Natural killer cell (primary cell): ENCODE data around the gene TRAF2. TPM values are rescaled to one million over a fixed set of nuclear protein-coding genes. Genes with fewer than 3 reads are reported as not detected.

Experiments
- ATAC-seq, 3 donors: fragments of 150-1000 bp in 2 of 3; fragments of 200-7000 bp in 1 of 3; cut with Tn5 transposase; 1 replicate in 1 of 3; 2 replicates in 2 of 3; pipeline ENCODE4 v1.10.0; 2021; ENCODE audit warnings: mild to moderate bottlenecking in 2 of 3, moderate library complexity in 2 of 3
- DNase-seq, 2 donors: peaks; one replicate each; pipeline versions ENCODE4 v3.0.0 to v3.0.0-alpha.2; 2013 to 2021; ENCODE audit warnings: mixed read lengths in 1 of 2
- H3K27ac ChIP-seq: one replicate; pipeline ENCODE4 v1.5.1; 2013; ENCODE audit warnings: mild to moderate bottlenecking, low read length
- H3K27me3 ChIP-seq: one replicate; pipeline ENCODE4 v1.6.1; 2013; ENCODE audit warnings: low read length; ENCODE audit not compliant: control insufficient read depth, insufficient read depth
- H3K36me3 ChIP-seq: one replicate; pipeline ENCODE4 v1.6.1; 2013; ENCODE audit warnings: low read length; ENCODE audit not compliant: control insufficient read depth, insufficient read depth
- H3K4me1 ChIP-seq: one replicate; pipeline ENCODE4 v1.6.1; 2013; ENCODE audit warnings: low read length; ENCODE audit not compliant: control insufficient read depth, insufficient read depth
- H3K4me3 ChIP-seq: one replicate; pipeline ENCODE4 v1.5.1; 2013; ENCODE audit warnings: low read length
- H3K9me3 ChIP-seq: one replicate; pipeline ENCODE4 v1.6.1; 2013; ENCODE audit warnings: low read length; ENCODE audit not compliant: control insufficient read depth, insufficient read depth
- H3K27ac Mint-ChIP-seq, 2 donors: one replicate each; pipeline ENCODE4 v1.8.0; 2022; ENCODE audit warnings: mild to moderate bottlenecking in 2 of 2, mixed read lengths in 2 of 2, moderate library complexity in 1 of 2
- H3K27me3 Mint-ChIP-seq, 2 donors: one replicate each; pipeline ENCODE4 v1.8.0; 2022; ENCODE audit warnings: low read depth in 2 of 2, mixed read lengths in 2 of 2
- H3K36me3 Mint-ChIP-seq: one replicate; pipeline ENCODE4 v1.8.0; 2022; ENCODE audit warnings: mixed read lengths
- H3K4me1 Mint-ChIP-seq, 2 donors: one replicate each; pipeline ENCODE4 v1.8.0; 2022; ENCODE audit warnings: mixed read lengths in 2 of 2
- H3K4me3 Mint-ChIP-seq: one replicate; pipeline ENCODE4 v1.8.0; 2022; ENCODE audit warnings: mild to moderate bottlenecking, moderate library complexity, mixed read lengths
- H3K9me3 Mint-ChIP-seq, 2 donors: one replicate each; pipeline ENCODE4 v1.8.0; 2022; ENCODE audit warnings: mixed read lengths in 2 of 2
- WGBS: methylation state at CpG from one replicate; pipeline ENCODE4 v1.1.7; 2013; ENCODE audit warnings: missing lambda C conversion rate; ENCODE audit not compliant: insufficient coverage; 5-methylcytosine and 5-hydroxymethylcytosine counted together
- intact Hi-C: fragments of 100-400 bp; cut with micrococcal nuclease; formaldehyde crosslinking; loops from one replicate; pipeline ENCODE4 v1.14.2; 2022
- total RNA-seq, 4 donors: library from RNA; stranded (reverse); fragments of 120-200 nt in 1 of 4; gene quantifications; one replicate each; pipeline versions ENCODE4 v1.2.3 to v1.2.4, GENCODE V29; 2013 to 2022
- TF ChIP-seq, protein P1 (sequence below): fragments of 200-600 bp; IDR thresholded peaks from one replicate; pipeline ENCODE4 v1.8.0; 2022; ENCODE audit warnings: antibody characterized with exemption

Gene TRAF2
- total RNA-seq, 3 donors from 2014 or later (not counting 1 experiment from before 2014, with no cell fraction given), result 17.4 to 35.5 (median 25.0) TPM

DNA sequence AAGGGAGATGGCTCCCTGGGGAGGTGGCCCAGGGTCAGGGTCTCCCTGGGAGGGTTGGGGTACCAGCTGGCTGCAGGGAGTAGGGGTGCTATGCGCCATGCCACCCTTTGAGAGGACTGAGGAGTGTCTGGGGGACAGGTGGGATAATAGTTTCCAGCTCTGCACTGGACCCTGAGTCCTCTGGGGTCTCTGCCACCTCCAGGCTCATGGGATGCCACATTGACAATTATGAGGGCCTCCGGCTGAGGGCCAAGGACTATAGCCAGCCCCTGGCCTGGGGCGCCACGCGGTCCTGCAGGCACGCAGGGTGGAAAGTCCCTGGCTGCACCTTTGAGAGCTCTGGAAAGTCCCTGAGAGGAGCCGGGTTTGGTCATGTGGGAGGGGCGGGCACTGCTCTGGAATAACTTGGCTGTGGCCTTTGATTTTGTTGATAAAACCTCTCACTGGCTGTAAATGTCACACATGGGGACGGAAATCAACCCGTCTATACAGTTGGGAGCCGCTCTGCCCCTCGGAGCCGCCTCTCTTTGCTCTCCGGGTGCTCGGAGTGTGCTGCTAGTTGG lies 16.0 kb downstream of the TRAF2 start:
- Histone ChIP-seq H3K27me3 (no peaks in the 10 kb centered on the region), H3K36me3 (peaks cover 35% of the 10 kb centered on the region), H3K27ac (peak overlapping the region; percentile 90), H3K4me1 (peaks cover 30% of the 10 kb centered on the region), H3K4me3 (no peak overlapping the region), H3K9me3 (no peaks in the 10 kb centered on the region)
- peaks cover 0 to 19% of the 10 kb centered on the region in 2 donors for H3K4me1 Mint-ChIP-seq
- TF ChIP-seq, protein P1, sequence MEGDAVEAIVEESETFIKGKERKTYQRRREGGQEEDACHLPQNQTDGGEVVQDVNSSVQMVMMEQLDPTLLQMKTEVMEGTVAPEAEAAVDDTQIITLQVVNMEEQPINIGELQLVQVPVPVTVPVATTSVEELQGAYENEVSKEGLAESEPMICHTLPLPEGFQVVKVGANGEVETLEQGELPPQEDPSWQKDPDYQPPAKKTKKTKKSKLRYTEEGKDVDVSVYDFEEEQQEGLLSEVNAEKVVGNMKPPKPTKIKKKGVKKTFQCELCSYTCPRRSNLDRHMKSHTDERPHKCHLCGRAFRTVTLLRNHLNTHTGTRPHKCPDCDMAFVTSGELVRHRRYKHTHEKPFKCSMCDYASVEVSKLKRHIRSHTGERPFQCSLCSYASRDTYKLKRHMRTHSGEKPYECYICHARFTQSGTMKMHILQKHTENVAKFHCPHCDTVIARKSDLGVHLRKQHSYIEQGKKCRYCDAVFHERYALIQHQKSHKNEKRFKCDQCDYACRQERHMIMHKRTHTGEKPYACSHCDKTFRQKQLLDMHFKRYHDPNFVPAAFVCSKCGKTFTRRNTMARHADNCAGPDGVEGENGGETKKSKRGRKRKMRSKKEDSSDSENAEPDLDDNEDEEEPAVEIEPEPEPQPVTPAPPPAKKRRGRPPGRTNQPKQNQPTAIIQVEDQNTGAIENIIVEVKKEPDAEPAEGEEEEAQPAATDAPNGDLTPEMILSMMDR, result no peak
- peaks cover 7% of the 10 kb centered on the region for H3K36me3 Mint-ChIP-seq
- H3K27me3 Mint-ChIP-seq, result no peaks in the 10 kb centered on the region
- no peaks in the 10 kb centered on the region for H3K9me3 Mint-ChIP-seq
- DNase-seq, result peak; percentile 48 to 95
- 37% methylated on average over 15 of the region's 15 CpGs for WGBS
- H3K4me3 Mint-ChIP-seq, result peak overlapping the region; percentile 13
- peak; percentile 89 to 94 (median 91) for ATAC-seq
- H3K27ac Mint-ChIP-seq, result peak overlapping the region; percentile 79 to 87
- intact Hi-C loops, result no loop called here

DNA sequence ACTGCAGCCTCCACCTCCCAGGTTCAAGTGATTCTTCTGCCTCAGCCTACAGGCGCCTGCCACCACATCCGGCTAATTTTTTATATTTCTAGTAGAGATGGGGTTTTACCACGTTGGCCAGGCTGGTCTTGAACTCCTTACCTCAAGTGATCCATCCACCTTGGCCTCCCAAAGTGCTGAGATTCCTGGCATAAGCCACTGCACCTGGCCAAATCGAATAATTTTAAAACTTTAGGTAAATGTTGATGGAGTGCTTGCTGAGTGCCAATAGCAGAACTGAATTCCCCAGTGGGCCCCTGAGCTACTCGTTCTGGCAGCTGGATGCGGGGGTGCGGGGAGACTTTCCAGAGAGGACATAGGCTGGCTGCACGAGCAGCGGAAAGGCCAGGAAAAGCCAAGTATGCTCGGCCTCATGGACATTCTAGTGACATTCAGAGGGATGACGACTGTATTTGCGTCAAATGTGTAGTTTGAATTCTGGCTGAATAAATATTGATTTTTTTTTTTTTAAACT lies 16.8 kb downstream of the TRAF2 start:
- Histone ChIP-seq H3K36me3 (peaks cover 42% of the 10 kb centered on the region), H3K9me3 (no peaks in the 10 kb centered on the region)
- H3K4me1 Mint-ChIP-seq, result peaks cover 0 to 19% of the 10 kb centered on the region in 2 donors

DNA sequence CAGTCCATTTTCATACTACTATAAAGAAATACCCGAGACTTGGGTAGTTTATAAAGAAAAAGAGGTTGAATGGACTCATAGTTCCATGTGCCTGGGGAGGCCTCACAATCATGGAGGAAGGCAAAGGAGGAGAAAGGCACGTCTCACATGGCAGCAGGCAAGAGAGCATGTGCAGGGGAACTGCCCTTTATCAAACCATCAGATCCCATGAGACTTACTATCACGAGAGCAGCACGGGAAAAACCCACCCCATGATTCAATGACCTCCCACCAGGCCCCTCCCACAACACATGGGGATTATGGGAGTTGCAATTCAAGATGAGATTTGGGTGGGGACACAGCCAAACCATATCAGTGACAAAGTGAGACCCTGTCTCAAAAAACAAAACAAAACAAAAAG lies 19.9 kb downstream of the TRAF2 start:
- no peaks in the 10 kb centered on the region for H3K36me3 Mint-ChIP-seq
- Histone ChIP-seq H3K27me3 (no peaks in the 10 kb centered on the region), H3K36me3 (peaks cover 40% of the 10 kb centered on the region), H3K27ac (no peak overlapping the region), H3K4me3 (no peak overlapping the region), H3K4me1 (peaks cover 32% of the 10 kb centered on the region), H3K9me3 (no peaks in the 10 kb centered on the region)
- intact Hi-C loops, result no loop called here
- H3K4me1 Mint-ChIP-seq, result peaks cover 0 to 11% of the 10 kb centered on the region in 2 donors
- ATAC-seq (no peak), DNase-seq (no peak)
- H3K27me3 Mint-ChIP-seq, result no peaks in the 10 kb centered on the region
- peak overlapping the region in 1 of 2 donors; percentile 56 for H3K27ac Mint-ChIP-seq
- no peak overlapping the region for H3K4me3 Mint-ChIP-seq
- H3K9me3 Mint-ChIP-seq, result no peaks in the 10 kb centered on the region
- TF ChIP-seq, protein P1, result no peak
- 82% methylated on average over 3 of the region's 4 CpGs for WGBS

More for the DNA sequence above, 16.8 kb downstream of the TRAF2 start:
- peaks cover 33% of the 10 kb centered on the region for H3K4me1 ChIP-seq
- peak overlapping the region; percentile 79 to 87 for H3K27ac Mint-ChIP-seq
- no peak overlapping the region for H3K4me3 ChIP-seq
- H3K27me3 Mint-ChIP-seq, result no peaks in the 10 kb centered on the region
- peak in 1 of 3 donors; percentile 21 for ATAC-seq
- H3K27me3 ChIP-seq, result no peaks in the 10 kb centered on the region
- TF ChIP-seq, protein P1, result no peak
- peaks cover 7% of the 10 kb centered on the region for H3K36me3 Mint-ChIP-seq
- intact Hi-C loops, result no loop called here
- H3K27ac ChIP-seq, result peak overlapping the region; percentile 90
- peak in 1 of 2 donors; percentile 51 for DNase-seq
- 95% methylated on average over 9 of the region's 12 CpGs for WGBS
- no peaks in the 10 kb centered on the region for H3K9me3 Mint-ChIP-seq
- H3K4me3 Mint-ChIP-seq, result peak overlapping the region; percentile 21
